CD14-positive monocyte (primary cell): ENCODE results near the gene SIAH3. TPM values are rescaled to one million over a fixed set of nuclear protein-coding genes. Genes with fewer than 3 reads are reported as not detected.

Experiments used
- DNase-seq, 3 donors: peaks; one replicate each; pipeline ENCODE4 v3.0.0-alpha.2; 2011 to 2022
- H2AFZ ChIP-seq: 2 replicates; pipeline ENCODE4 v1.6.0; 2012; ENCODE audit warnings: mild to moderate bottlenecking, low read depth, low read length, inconsistent platforms; ENCODE audit not compliant: insufficient read depth, poor library complexity, severe bottlenecking
- H3K27ac ChIP-seq, 2 donors: 1 replicate in 1 of 2; 2 replicates in 1 of 2; pipeline ENCODE4 v1.5.1; 2012 to 2013; ENCODE audit warnings: low read length in 2 of 2, control low read depth in 1 of 2, inconsistent platforms in 1 of 2, low read depth in 1 of 2, mild to moderate bottlenecking in 1 of 2
- H3K27me3 ChIP-seq, 2 donors: one replicate each; pipeline versions ENCODE4 v1.6.0 to v1.6.1; 2011 to 2013; ENCODE audit warnings: low read length in 2 of 2; ENCODE audit not compliant: control insufficient read depth in 2 of 2, insufficient read depth in 2 of 2
- H3K36me3 ChIP-seq, 2 donors: replicated peaks in 1 of 2; 1 replicate in 1 of 2; 2 replicates in 1 of 2; pipeline versions ENCODE4 v1.5.1 to v1.6.1; 2012 to 2013; ENCODE audit warnings: low read length in 2 of 2, control low read depth in 1 of 2, inconsistent platforms in 1 of 2, mild to moderate bottlenecking in 1 of 2; ENCODE audit not compliant: insufficient read depth in 2 of 2, control insufficient read depth in 1 of 2
- H3K4me1 ChIP-seq, 2 donors: 1 replicate in 1 of 2; 2 replicates in 1 of 2; pipeline versions ENCODE4 v1.5.1 to v1.6.1; 2012 to 2013; ENCODE audit warnings: low read length in 2 of 2, control low read depth in 1 of 2, inconsistent platforms in 1 of 2, mild to moderate bottlenecking in 1 of 2, moderate library complexity in 1 of 2; ENCODE audit not compliant: insufficient read depth in 2 of 2, control insufficient read depth in 1 of 2
- H3K4me2 ChIP-seq: replicated peaks from 2 replicates; pipeline ENCODE3; 2012; ENCODE audit warnings: low read length, moderate library complexity, mild to moderate bottlenecking; ENCODE audit not compliant: poor library complexity, severe bottlenecking; ENCODE audit errors: extremely low read depth
- H3K4me3 ChIP-seq, 3 experiments: fragments of 200-600 bp in 1 of 3; sonication (generic) in 1 of 3; replicated peaks in 1 of 3; 1 replicate in 2 of 3; 2 replicates in 1 of 3; pipeline ENCODE4 v1.5.1; 2011 to 2013; ENCODE audit warnings: low read length in 3 of 3, mild to moderate bottlenecking in 3 of 3, control low read depth in 2 of 3, low read depth in 2 of 3, inconsistent platforms in 1 of 3, moderate library complexity in 1 of 3
- H3K79me2 ChIP-seq: 2 replicates; pipeline ENCODE4 v1.6.0; 2012; ENCODE audit warnings: mild to moderate bottlenecking, control low read depth, inconsistent platforms, low read length, moderate library complexity; ENCODE audit not compliant: insufficient read depth
- H3K9ac ChIP-seq: 2 replicates; pipeline ENCODE4 v1.6.0; 2017; ENCODE audit warnings: low read length, mild to moderate bottlenecking; ENCODE audit not compliant: insufficient read depth, poor library complexity, severe bottlenecking
- H3K9me3 ChIP-seq, 2 donors: replicated peaks in 1 of 2; 1 replicate in 1 of 2; 2 replicates in 1 of 2; pipeline versions ENCODE4 v1.5.1 to v1.6.1; 2012 to 2013; ENCODE audit warnings: low read length in 2 of 2, control low read depth in 1 of 2; ENCODE audit not compliant: control insufficient read depth in 1 of 2, insufficient read depth in 1 of 2
- H4K20me1 ChIP-seq: 2 replicates; pipeline ENCODE4 v1.6.0; 2012; ENCODE audit warnings: mild to moderate bottlenecking, low read length, control low read depth, moderate library complexity; ENCODE audit not compliant: insufficient read depth
- H3K27ac Mint-ChIP-seq, 7 donors: one replicate each; pipeline ENCODE4 v1.8.0; 2020; ENCODE audit warnings: mild to moderate bottlenecking in 7 of 7, mixed read lengths in 7 of 7, moderate library complexity in 6 of 7, inconsistent platforms in 2 of 7
- H3K27me3 Mint-ChIP-seq, 3 donors: one replicate each; pipeline ENCODE4 v1.8.0; 2021 to 2022; ENCODE audit warnings: low read depth in 3 of 3, mild to moderate bottlenecking in 3 of 3, mixed read lengths in 3 of 3, moderate library complexity in 3 of 3, inconsistent platforms in 1 of 3
- H3K36me3 Mint-ChIP-seq, 2 donors: one replicate each; pipeline ENCODE4 v1.8.0; 2020; ENCODE audit warnings: mixed read lengths in 2 of 2, inconsistent platforms in 1 of 2, mild to moderate bottlenecking in 1 of 2
- H3K4me1 Mint-ChIP-seq: one replicate; pipeline ENCODE4 v1.8.0; 2020; ENCODE audit warnings: mild to moderate bottlenecking, mixed read lengths
- H3K4me3 Mint-ChIP-seq, 2 donors: one replicate each; pipeline ENCODE4 v1.8.0; 2020; ENCODE audit warnings: mild to moderate bottlenecking in 2 of 2, mixed read lengths in 2 of 2, moderate library complexity in 1 of 2
- H3K9me3 Mint-ChIP-seq, 7 donors: one replicate each; pipeline ENCODE4 v1.8.0; 2020 to 2022; ENCODE audit warnings: mixed read lengths in 7 of 7, mild to moderate bottlenecking in 6 of 7, moderate library complexity in 6 of 7, inconsistent platforms in 2 of 7
- CTCF ChIP-seq: fragments of 200-600 bp; IDR thresholded peaks from one replicate; pipeline ENCODE4 v1.8.0; 2022; ENCODE audit warnings: antibody characterized with exemption, mild to moderate bottlenecking
- WGBS: methylation state at CpG from one replicate; pipeline ENCODE4 v1.1.5; 2013; ENCODE audit warnings: missing lambda C conversion rate; ENCODE audit not compliant: insufficient coverage; 5-methylcytosine and 5-hydroxymethylcytosine counted together
- intact Hi-C, 2 donors: fragments of 100-400 bp; cut with micrococcal nuclease; formaldehyde crosslinking; loops; one replicate each; pipeline versions ENCODE4 v1.15.0 to v1.15.1; 2023
- polyA plus RNA-seq, 3 donors: library from polyadenylated mRNA; depleted of rRNA in 1 of 3; unstranded in 2 of 3; stranded (reverse) in 1 of 3; fragments of 300-500 nt in 2 of 3; fragments of >200 nt in 1 of 3; fragmentation: Illumina TruSeq in 2 of 3; gene quantifications; 1 replicate in 2 of 3; 2 replicates in 1 of 3; pipeline ENCODE4 v1.2.3, GENCODE V29; 2012 to 2021

The SIAH3 gene
- polyA plus RNA-seq, 3 donors: not detected

- H3K9ac ChIP-seq: no peak overlapping the region
- Mint-ChIP-seq H3K4me3 (no peak overlapping the region), H3K36me3 (no peaks in the 10 kb centered on the region), H3K27me3 (no peaks in the 10 kb centered on the region), H3K4me1 (no peaks in the 10 kb centered on the region), H3K27ac (no peak overlapping the region), H3K9me3 (no peaks in the 10 kb centered on the region)
- DNase-seq: no peak
- no peak for TF ChIP-seq CTCF
- 100% methylated on average over 4 of the region's 5 CpGs for WGBS
- no peaks in the 10 kb centered on the region for H3K27me3 ChIP-seq
- no peak overlapping the region for H3K4me2 ChIP-seq
- no peaks in the 10 kb centered on the region for H3K4me1 ChIP-seq
- H3K9me3 ChIP-seq: no peaks in the 10 kb centered on the region
- no peaks in the 10 kb centered on the region for H3K36me3 ChIP-seq
- intact Hi-C loops: no loop called here
- H4K20me1 ChIP-seq: no peaks in the 10 kb centered on the region
- H3K4me3 ChIP-seq: no peak overlapping the region
- H3K27ac ChIP-seq: no peak overlapping the region
- H2AFZ ChIP-seq: no peak overlapping the region
- no peaks in the 10 kb centered on the region for H3K79me2 ChIP-seq
These were observed 33.6 kb upstream of the SIAH3 start for GRCh38 chr13:45885194-45885593.

- H3K4me3 ChIP-seq: no peak overlapping the region
- no peaks in the 10 kb centered on the region for H3K27me3 ChIP-seq
- H3K27ac ChIP-seq: no peak overlapping the region
- Mint-ChIP-seq H3K27ac (no peak overlapping the region), H3K4me3 (no peak overlapping the region), H3K27me3 (peaks cover 0 to 3% (median 1%) of the 10 kb centered on the region in 3 donors), H3K4me1 (no peaks in the 10 kb centered on the region), H3K36me3 (no peaks in the 10 kb centered on the region), H3K9me3 (no peaks in the 10 kb centered on the region)
- no peaks in the 10 kb centered on the region for H3K4me1 ChIP-seq
- H3K9ac ChIP-seq: no peak overlapping the region
- H2AFZ ChIP-seq: no peak overlapping the region
- H3K36me3 ChIP-seq: no peaks in the 10 kb centered on the region
- TF ChIP-seq CTCF: no peak
- intact Hi-C loops: no loop called here
- H3K4me2 ChIP-seq: no peak overlapping the region
- no CpG with 5 or more reads among the region's 1 CpG for WGBS
- no peaks in the 10 kb centered on the region for H3K79me2 ChIP-seq
- no peak for DNase-seq
- no peaks in the 10 kb centered on the region for H4K20me1 ChIP-seq
- H3K9me3 ChIP-seq: no peaks in the 10 kb centered on the region
These were observed 31.1 kb upstream of the SIAH3 start for GRCh38 chr13:45882626-45883025.
